ENCODE results near the gene PRLR. TPM values are rescaled to one million over a fixed set of nuclear protein-coding genes. Genes with fewer than 3 reads are reported as not detected.

Gene PRLR
- total RNA-seq, 1 donor from 2014 or later, result 1.6 TPM

DNA sequence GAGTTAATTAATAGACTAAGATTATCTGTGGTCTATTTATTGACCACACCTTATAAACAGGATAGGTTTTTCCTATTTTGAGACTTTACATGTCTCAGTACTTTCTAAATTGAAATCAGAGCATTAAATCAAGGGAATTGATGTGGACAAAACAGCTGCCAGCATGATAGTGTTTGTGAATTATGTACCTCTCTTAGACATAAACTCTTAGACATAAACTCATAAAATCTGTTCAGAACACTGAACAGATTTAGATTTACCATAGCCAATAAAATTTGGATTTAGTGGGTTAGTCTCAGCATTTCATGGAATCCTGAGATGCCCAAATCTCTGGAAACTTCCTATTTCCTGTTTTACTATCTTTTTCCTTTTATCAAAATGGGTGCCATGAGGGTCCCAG, 171.0 kb downstream of the PRLR start:
- TF ChIP-seq, protein P1, sequence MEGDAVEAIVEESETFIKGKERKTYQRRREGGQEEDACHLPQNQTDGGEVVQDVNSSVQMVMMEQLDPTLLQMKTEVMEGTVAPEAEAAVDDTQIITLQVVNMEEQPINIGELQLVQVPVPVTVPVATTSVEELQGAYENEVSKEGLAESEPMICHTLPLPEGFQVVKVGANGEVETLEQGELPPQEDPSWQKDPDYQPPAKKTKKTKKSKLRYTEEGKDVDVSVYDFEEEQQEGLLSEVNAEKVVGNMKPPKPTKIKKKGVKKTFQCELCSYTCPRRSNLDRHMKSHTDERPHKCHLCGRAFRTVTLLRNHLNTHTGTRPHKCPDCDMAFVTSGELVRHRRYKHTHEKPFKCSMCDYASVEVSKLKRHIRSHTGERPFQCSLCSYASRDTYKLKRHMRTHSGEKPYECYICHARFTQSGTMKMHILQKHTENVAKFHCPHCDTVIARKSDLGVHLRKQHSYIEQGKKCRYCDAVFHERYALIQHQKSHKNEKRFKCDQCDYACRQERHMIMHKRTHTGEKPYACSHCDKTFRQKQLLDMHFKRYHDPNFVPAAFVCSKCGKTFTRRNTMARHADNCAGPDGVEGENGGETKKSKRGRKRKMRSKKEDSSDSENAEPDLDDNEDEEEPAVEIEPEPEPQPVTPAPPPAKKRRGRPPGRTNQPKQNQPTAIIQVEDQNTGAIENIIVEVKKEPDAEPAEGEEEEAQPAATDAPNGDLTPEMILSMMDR (IDR thresholded peaks at IDR 0.05), result no peak
- intact Hi-C loops (cut with DNase I), result no loop called here
- no peak for ATAC-seq
- no peak overlapping the region for H3K4me3 ChIP-seq
- no peaks in the 10 kb centered on the region for H3K9me3 ChIP-seq
- no peaks in the 10 kb centered on the region for H3K36me3 ChIP-seq
- no peak for DNase-seq
- H3K4me1 ChIP-seq, result peaks cover 6% of the 10 kb centered on the region
- no peaks in the 10 kb centered on the region for H3K27me3 ChIP-seq
- H3K27ac ChIP-seq, result no peak overlapping the region

DNA sequence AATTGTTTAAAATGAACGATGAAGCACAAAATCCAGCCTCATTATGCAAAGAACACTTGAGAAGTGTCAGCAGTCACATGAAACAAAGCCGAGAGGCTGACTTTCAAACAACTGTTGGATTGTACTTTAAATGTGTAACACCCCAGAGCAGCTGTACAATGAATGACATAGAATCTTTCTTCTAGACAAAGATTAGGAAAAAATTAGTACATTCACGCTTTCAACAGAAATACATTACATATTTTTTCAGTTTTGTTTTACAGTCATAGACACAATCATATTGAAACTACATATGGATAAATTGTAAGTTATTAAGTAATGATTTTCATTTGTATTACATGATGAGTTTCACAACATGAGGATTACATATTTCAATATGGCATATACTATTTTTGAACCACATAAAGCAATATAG, 171.9 kb downstream of the PRLR start:
- intact Hi-C loops (cut with DNase I), result no loop called here
- ATAC-seq (no peak), DNase-seq (no peak)
- Histone ChIP-seq H3K27ac (no peak overlapping the region), H3K4me3 (no peak overlapping the region), H3K9me3 (no peaks in the 10 kb centered on the region), H3K27me3 (no peaks in the 10 kb centered on the region), H3K36me3 (no peaks in the 10 kb centered on the region), H3K4me1 (peaks cover 5% of the 10 kb centered on the region)
- TF ChIP-seq, protein P1 (IDR thresholded peaks at IDR 0.05), result no peak

DNA sequence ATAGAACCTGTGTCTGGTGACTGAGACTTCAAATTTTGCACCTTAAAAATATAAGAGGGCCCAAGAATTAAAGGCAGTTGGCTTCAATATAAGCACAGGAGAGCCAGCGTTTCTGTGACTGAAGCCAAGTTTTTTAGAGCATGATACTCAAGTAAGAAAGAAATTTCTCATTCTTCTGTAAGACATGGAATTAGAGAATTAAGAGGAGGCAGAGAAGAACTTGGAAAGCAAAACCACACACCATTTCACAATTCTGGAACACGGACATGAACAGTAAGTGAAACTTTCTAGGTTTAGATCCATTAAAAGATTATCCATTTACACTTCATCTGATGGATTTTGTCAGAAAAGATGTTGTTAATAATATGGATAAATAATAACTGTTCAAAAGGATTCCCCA, 173.6 kb downstream of the PRLR start:
- H3K9me3 ChIP-seq, result no peaks in the 10 kb centered on the region
- H3K36me3 ChIP-seq, result no peaks in the 10 kb centered on the region
- DNase-seq (no peak), ATAC-seq (no peak)
- H3K27ac ChIP-seq, result no peak overlapping the region
- TF ChIP-seq, protein P1 (IDR thresholded peaks at IDR 0.05), result no peak
- intact Hi-C loops (cut with DNase I), result no loop called here
- no peaks in the 10 kb centered on the region for H3K4me1 ChIP-seq
- H3K27me3 ChIP-seq, result no peaks in the 10 kb centered on the region
- no peak overlapping the region for H3K4me3 ChIP-seq

DNA sequence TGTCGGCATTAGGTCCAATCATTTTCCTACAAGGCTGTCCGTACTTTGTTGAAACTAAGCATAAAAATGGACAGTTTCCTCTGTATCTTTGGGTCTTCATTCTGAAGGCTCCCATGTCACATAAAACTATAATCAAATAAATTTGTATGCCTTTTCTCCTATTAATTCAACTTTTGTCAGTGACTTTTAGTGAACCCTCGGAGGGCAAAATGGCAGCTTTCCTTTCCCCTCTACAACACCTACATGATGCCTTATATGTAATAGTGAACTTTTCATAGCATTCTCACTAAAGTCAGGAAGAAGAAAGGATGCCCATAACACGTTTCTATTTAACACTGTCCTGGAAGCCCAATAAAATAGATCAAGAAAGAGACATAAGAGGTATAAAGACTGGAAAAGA, 177.4 kb downstream of the PRLR start:
- H3K27me3 ChIP-seq, result no peaks in the 10 kb centered on the region
- no peak overlapping the region for H3K27ac ChIP-seq
- H3K4me1 ChIP-seq, result no peaks in the 10 kb centered on the region
- no peaks in the 10 kb centered on the region for H3K36me3 ChIP-seq
- no peaks in the 10 kb centered on the region for H3K9me3 ChIP-seq
- DNase-seq (no peak), ATAC-seq (no peak)
- TF ChIP-seq, protein P1 (IDR thresholded peaks at IDR 0.05), result no peak
- H3K4me3 ChIP-seq, result no peak overlapping the region
- intact Hi-C loops (cut with DNase I), result no loop called here

DNA sequence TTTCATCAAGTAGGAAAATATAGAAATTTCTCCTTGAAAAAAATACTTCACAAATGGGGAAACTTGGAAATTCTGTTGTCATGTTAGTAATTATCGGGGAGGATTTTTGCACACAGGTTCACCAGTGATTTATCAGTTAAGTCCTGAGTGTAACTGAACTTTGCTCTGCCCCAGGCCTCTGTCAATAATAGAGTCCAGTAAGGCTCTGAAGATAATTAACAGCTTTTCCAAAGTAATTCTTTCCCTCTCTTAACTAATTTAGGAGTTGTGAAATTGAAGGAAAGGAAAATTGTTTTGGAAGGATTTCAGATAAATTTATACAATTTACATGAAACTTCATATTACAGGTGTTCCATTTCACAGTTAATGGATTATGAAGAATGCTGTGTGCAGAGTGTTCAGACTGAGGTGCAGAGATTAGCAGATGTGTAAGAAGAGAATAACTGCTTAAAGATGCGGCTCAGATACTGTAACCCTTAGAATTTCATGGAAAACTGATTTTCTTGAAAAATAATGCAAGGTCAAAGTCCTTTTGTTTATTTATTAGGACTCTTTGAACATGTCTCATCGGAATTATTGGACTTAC, 179.7 kb downstream of the PRLR start:
- DNase-seq, result no peak
- no peaks in the 10 kb centered on the region for H3K36me3 ChIP-seq
- ATAC-seq, result no peak
- H3K4me3 ChIP-seq, result no peak overlapping the region
- no peaks in the 10 kb centered on the region for H3K4me1 ChIP-seq
- intact Hi-C loops (cut with DNase I), result no loop called here
- no peaks in the 10 kb centered on the region for H3K27me3 ChIP-seq
- TF ChIP-seq, protein P1 (IDR thresholded peaks at IDR 0.05), result no peak
- no peaks in the 10 kb centered on the region for H3K9me3 ChIP-seq
- no peak overlapping the region for H3K27ac ChIP-seq

DNA sequence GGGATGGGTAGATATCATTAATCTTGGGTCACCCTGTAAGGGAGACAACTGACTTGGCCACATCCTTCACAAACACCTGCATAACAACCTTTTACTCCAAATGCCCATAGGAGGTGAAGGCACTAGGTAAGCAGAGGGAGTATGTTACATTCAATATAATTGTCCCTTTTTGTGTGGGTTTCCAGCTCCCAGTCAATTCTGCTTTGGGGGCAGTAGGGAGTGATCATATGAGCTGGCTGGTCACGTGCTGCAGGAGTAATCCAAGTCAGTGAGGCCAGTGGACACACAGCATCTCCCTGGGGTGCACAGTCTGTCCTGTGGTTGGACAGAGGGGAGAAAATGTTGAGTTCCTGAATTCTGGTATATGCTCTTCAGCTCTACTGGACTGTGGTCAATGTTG, 181.4 kb downstream of the PRLR start:
- Histone ChIP-seq H3K27me3 (no peaks in the 10 kb centered on the region), H3K36me3 (no peaks in the 10 kb centered on the region), H3K4me1 (no peaks in the 10 kb centered on the region), H3K4me3 (no peak overlapping the region), H3K27ac (no peak overlapping the region), H3K9me3 (no peaks in the 10 kb centered on the region)
- intact Hi-C loops (cut with DNase I), result no loop called here
- TF ChIP-seq, protein P1 (IDR thresholded peaks at IDR 0.05), result no peak
- ATAC-seq (no peak), DNase-seq (no peak)
